Loucy (cell line): ENCODE results near the gene MYO5B.

ENCODE experiments used
- H2AFZ ChIP-seq: fragments of 200-600 bp; sonication (generic); 2 replicates; pipeline ENCODE4 v1.6.0; 2016; ENCODE audit warnings: antibody characterized with exemption, mild to moderate bottlenecking, low read length, moderate library complexity
- H3F3A ChIP-seq: fragments of 200-600 bp; 2 replicates; pipeline ENCODE4 v1.6.0; 2016; ENCODE audit warnings: antibody characterized with exemption, low read depth, mild to moderate bottlenecking
- H3K27me3 ChIP-seq: fragments of 200-600 bp; sonication (generic); 2 replicates; pipeline ENCODE4 v1.6.1; 2014; ENCODE audit warnings: low read length, mild to moderate bottlenecking; ENCODE audit not compliant: insufficient read depth, poor library complexity, severe bottlenecking
- H3K36me3 ChIP-seq: fragments of 200-600 bp; sonication (generic); 2 replicates; pipeline ENCODE4 v1.6.1; 2016; ENCODE audit warnings: low read length; ENCODE audit not compliant: insufficient read depth
- H3K4me1 ChIP-seq: fragments of 200-600 bp; sonication (generic); 2 replicates; pipeline ENCODE4 v1.5.1; 2014; ENCODE audit warnings: low read length, mild to moderate bottlenecking; ENCODE audit not compliant: insufficient read depth, poor library complexity, severe bottlenecking
- H3K4me2 ChIP-seq: fragments of 200-600 bp; sonication (generic); 2 replicates; pipeline ENCODE4 v1.6.0; 2014; ENCODE audit warnings: antibody characterized with exemption, low read length, low read depth, mild to moderate bottlenecking; ENCODE audit not compliant: poor library complexity, severe bottlenecking
- H3K4me3 ChIP-seq: fragments of 200-600 bp; sonication (generic); 2 replicates; pipeline ENCODE4 v1.5.1; 2014; ENCODE audit warnings: low read length, mild to moderate bottlenecking, mixed read lengths; ENCODE audit not compliant: poor library complexity, severe bottlenecking
- H3K79me2 ChIP-seq: fragments of 200-600 bp; sonication (generic); 2 replicates; pipeline ENCODE4 v1.6.1; 2014; ENCODE audit warnings: low read length; ENCODE audit not compliant: insufficient read depth
- H3K9ac ChIP-seq: fragments of 200-600 bp; sonication (generic); 2 replicates; pipeline ENCODE4 v1.6.0; 2014; ENCODE audit warnings: mild to moderate bottlenecking, low read depth, low read length, moderate library complexity; ENCODE audit not compliant: poor library complexity, severe bottlenecking
- H3K9me2 ChIP-seq: fragments of 200-600 bp; sonication (generic); replicated peaks from 2 replicates; pipeline ENCODE4 v1.6.1; 2016; ENCODE audit warnings: low read depth, low read length, mixed read lengths
- H3K9me3 ChIP-seq: fragments of 200-600 bp; sonication (generic); 2 replicates; pipeline ENCODE4 v1.6.1; 2014; ENCODE audit warnings: mild to moderate bottlenecking, antibody characterized with exemption, low read length, low read depth; ENCODE audit not compliant: insufficient read depth
- H4K20me1 ChIP-seq: fragments of 200-600 bp; sonication (generic); 2 replicates; pipeline ENCODE4 v1.6.0; 2014; ENCODE audit warnings: antibody characterized with exemption, low read length, mild to moderate bottlenecking; ENCODE audit not compliant: insufficient read depth, poor library complexity, severe bottlenecking
- EZH2phosphoT487 ChIP-seq: fragments of 200-600 bp; IDR thresholded peaks from 2 replicates; pipeline ENCODE4 v1.6.1; 2018; ENCODE audit warnings: antibody characterized with exemption, mild to moderate bottlenecking, moderate library complexity, borderline replicate concordance
- TF ChIP-seq, protein P1 (sequence below): fragments of 200-600 bp; sonication (generic); conservative IDR thresholded peaks from 2 replicates; pipeline ENCODE4 v1.5.1; 2014; ENCODE audit warnings: mild to moderate bottlenecking, antibody characterized with exemption, low read length

MYO5B gene

DNA sequence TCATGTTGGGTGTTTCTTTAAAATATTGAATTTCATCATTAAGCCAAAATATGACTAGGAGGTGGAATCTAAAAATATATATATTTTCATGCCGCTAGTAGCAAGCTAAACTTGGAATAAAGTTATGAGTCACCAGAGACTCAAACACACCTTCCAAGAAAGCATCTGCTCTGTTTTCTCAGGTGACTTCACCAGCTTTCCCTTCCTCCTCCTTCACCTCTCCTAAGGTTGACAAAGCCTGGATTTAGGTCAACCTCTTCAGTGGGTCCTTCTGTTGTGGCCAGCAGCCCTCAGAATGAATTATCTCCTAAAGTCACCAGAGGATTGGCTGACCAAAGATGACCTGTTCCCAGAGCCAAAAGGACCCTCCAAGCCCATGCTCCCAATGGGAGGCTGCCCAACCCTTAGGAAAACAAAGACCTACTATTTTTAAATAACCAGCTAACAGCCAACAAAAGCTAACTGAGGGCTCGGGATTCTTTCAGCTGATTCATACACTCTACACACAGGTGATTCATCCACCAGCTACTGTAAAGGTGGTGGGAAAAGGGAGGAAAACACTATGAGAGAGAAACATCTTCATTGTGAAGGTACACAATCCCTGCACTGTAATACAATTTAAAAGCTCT lies 113.9 kb downstream of the MYO5B start:
- H3K4me1 ChIP-seq = peaks cover 4% of the 10 kb centered on the region
- no peak overlapping the region for H2AFZ ChIP-seq
- no peaks in the 10 kb centered on the region for H4K20me1 ChIP-seq
- H3K27me3 ChIP-seq = no peaks in the 10 kb centered on the region
- no peaks in the 10 kb centered on the region for H3K9me3 ChIP-seq
- no peaks in the 10 kb centered on the region for H3K36me3 ChIP-seq
- H3K9ac ChIP-seq = no peak overlapping the region
- TF ChIP-seq, protein P1, sequence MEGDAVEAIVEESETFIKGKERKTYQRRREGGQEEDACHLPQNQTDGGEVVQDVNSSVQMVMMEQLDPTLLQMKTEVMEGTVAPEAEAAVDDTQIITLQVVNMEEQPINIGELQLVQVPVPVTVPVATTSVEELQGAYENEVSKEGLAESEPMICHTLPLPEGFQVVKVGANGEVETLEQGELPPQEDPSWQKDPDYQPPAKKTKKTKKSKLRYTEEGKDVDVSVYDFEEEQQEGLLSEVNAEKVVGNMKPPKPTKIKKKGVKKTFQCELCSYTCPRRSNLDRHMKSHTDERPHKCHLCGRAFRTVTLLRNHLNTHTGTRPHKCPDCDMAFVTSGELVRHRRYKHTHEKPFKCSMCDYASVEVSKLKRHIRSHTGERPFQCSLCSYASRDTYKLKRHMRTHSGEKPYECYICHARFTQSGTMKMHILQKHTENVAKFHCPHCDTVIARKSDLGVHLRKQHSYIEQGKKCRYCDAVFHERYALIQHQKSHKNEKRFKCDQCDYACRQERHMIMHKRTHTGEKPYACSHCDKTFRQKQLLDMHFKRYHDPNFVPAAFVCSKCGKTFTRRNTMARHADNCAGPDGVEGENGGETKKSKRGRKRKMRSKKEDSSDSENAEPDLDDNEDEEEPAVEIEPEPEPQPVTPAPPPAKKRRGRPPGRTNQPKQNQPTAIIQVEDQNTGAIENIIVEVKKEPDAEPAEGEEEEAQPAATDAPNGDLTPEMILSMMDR = no peak
- no peak for TF ChIP-seq EZH2phosphoT487
- no peaks in the 10 kb centered on the region for H3K79me2 ChIP-seq
- no peak overlapping the region for H3K4me3 ChIP-seq
- H3K9me2 ChIP-seq = no peaks in the 10 kb centered on the region
- no peak overlapping the region for H3K4me2 ChIP-seq
- H3F3A ChIP-seq = no peaks in the 10 kb centered on the region

DNA sequence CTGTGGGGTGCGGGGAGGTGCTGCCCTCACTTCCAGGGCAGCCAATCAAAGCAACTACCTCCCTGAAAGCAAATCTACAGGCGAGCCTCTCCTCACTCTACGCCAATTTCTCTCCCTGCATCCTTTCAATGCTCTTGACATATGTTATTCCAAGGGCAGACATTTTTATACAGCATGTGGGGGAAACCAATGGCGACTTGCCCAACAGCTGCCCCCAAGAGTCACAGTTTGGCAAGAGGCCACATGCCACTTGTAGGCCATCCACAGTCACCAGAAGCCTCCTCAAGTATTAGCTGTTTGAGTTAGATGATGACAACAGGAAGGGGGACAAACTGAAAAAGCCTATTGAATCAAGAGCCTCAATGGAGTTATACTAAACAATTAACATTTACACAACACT lies 114.6 kb downstream of the MYO5B start:
- Histone ChIP-seq H3K27me3 (no peaks in the 10 kb centered on the region), H3K9me2 (no peaks in the 10 kb centered on the region), H3K9me3 (no peaks in the 10 kb centered on the region), H3K4me1 (peaks cover 6% of the 10 kb centered on the region), H4K20me1 (no peaks in the 10 kb centered on the region), H3K4me2 (no peak overlapping the region), H3K79me2 (no peaks in the 10 kb centered on the region), H3K9ac (no peak overlapping the region), H2AFZ (no peak overlapping the region), H3K36me3 (no peaks in the 10 kb centered on the region), H3F3A (no peaks in the 10 kb centered on the region), H3K4me3 (no peak overlapping the region)
- TF ChIP-seq, protein P1 = no peak
- no peak for TF ChIP-seq EZH2phosphoT487

DNA sequence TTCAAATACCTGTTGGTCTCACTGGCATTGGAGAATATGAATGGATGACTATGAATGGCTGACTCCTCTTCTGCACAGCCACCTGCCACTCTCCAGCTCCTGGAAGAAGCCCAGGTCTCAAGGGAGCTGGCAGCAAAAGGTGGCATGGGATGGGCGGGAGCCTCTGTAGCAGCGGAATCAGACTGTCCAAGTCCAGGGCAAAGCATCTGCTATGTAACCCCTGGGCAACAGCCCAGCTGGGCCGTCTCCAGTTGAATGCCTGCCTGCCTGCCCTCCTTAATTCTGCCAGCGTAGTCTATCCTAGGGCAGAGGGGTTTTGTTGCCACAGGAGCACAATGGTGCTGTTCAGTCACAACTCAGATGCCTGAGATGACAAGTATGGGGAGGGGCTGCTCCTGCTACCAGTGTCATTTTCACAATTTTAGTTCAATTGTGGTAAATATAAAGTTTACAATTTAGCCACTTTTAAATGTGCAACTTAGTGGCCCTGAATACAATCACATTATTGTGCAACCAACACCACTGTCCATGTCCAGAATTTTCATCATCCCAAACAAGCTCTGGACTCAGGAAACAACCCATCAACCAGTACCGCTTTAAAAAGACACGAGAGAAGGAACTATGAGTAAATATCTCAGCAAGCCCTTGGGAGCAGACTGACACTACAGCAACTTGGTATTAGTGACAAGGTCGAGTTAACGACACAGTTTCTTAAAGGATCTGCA lies 115.2 kb downstream of the MYO5B start:
- Histone ChIP-seq H3K9ac (no peak overlapping the region), H4K20me1 (no peaks in the 10 kb centered on the region), H3K4me1 (peaks cover 6% of the 10 kb centered on the region), H3K4me3 (no peak overlapping the region), H3K36me3 (no peaks in the 10 kb centered on the region), H3K27me3 (no peaks in the 10 kb centered on the region), H3F3A (no peaks in the 10 kb centered on the region), H3K9me2 (no peaks in the 10 kb centered on the region), H3K4me2 (no peak overlapping the region), H3K79me2 (no peaks in the 10 kb centered on the region), H2AFZ (no peak overlapping the region), H3K9me3 (no peaks in the 10 kb centered on the region)
- TF ChIP-seq, protein P1 = no peak
- no peak for TF ChIP-seq EZH2phosphoT487
